ENCODE measurements around the gene MYH7.
"Not testable (repeated sequence)": the region's sequence is repeated elsewhere in the genome, so short reads cannot be mapped to it uniquely, and the experiment has no call there.

Gene MYH7

DNA sequence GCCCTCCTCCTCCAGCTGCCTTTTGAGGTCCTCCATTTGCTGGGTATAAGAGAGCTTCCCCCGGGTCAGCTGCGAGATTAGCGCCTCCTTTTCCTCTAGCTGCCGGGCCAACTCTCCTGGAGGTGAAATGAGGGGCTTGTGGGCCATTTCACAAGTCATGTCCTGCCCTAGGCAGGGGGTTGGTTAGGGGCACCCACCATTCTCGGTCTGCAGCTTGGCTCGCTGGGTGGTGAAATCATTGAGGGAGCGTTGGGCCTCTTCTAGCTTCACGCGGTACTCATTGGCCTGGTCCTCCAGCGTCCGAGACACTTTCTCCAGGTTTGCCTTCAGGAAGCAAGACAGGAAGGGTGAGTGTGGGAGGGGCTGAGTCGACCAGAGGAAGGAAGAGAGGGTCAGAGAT is 46.1 kb downstream of the MYH7 start:
- in situ Hi-C loops (cut with MboI; ENCODE audit: low sequenced_read_pairs), result no loop called here

DNA sequence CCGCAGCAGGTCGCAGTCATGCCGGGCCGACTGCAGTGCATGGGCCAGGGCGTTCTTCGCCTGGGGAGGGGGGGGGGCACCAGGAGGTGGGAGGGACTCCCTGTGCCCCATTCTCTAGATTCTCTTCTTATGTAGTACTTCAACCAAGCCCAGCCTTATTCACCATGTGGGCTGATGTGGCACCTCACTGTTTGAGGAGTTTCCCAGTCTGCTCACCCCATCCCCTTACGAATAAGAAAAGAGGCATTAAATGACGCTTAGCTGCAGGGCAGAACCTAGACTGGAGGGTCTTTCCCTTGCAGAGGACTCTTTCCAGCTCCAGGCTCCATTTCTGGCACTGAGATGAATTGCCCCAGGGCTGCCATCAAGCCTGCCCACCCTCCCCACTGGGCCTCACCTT is 46.5 kb downstream of the MYH7 start:
- in situ Hi-C loops (cut with MboI; ENCODE audit: low sequenced_read_pairs), result no loop called here

DNA sequence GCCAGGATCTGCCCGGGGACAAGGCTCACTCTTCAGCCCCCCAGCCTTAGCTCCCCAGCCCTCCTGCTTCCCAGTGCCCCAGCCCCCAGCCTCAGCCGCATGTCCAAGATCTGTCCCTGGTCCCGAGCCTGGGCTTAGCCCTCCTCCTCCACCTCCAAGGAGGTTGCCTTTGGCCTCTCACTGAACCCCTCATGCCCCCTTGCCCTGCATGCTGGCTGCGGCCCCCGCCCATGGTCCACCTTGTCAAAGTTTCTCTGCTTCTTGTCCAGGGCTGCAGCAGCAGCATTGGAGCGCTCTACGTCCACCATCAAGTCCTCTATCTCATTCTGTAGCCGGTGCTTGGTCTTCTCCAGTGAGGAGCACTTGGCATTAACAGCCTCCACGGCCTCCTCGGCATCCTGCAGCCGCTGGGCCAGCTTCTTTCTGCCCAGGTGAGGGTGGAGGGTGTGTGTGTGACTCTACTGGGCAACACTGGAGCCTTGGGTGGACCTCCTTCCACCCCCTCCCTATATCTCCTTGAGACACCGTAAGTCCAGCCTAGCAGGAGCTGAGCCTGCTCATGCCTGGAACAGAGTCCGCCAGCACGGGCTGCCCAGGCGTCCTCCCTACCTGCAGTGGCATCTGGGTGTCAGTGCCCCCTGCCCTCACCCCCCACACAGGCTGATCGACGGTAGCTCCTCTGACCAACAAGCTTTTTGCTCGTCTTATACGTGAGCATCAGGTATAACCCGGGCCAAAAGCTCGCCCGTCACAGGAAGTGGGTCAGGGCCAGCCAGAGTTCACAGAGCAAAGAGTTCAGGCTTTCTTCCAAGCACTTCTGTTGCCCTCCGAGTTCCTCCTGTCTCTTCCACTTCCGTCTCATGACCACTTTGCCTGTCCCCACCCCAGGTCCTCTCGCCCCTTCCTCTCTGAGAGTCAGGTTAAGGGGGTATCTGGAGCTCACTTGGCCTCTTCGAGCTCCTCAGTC is 47.3 kb downstream of the MYH7 start:
- in situ Hi-C loops (cut with MboI; ENCODE audit: low sequenced_read_pairs), result no loop called here

- in situ Hi-C loops (cut with MboI; ENCODE audit: low sequenced_read_pairs), result no loop called here
Measured at GRCh38 chr14:23386999-23387398, 48.5 kb downstream of the MYH7 start.

DNA sequence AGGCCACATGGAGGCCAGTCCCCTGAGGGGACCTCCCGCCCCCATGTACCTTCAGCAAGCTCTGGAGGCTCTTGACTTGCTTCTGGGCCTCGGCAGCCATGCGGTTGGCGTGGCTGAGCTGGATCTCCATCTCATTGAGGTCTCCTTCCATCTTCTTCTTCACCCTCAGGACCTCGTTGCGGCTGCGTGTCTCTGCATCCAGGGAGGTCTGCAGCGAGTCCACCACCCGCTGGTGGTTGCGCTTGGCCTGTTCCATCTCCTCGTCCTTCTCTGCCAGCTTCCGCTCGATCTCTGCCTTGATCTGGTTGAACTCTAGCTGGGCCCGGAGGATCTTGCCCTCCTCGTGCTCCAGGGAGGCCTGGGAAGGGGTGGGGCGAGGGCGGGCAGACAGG is 49.2 kb downstream of the MYH7 start:
- in situ Hi-C loops (cut with MboI; ENCODE audit: low sequenced_read_pairs), result not testable (repeated sequence)

DNA sequence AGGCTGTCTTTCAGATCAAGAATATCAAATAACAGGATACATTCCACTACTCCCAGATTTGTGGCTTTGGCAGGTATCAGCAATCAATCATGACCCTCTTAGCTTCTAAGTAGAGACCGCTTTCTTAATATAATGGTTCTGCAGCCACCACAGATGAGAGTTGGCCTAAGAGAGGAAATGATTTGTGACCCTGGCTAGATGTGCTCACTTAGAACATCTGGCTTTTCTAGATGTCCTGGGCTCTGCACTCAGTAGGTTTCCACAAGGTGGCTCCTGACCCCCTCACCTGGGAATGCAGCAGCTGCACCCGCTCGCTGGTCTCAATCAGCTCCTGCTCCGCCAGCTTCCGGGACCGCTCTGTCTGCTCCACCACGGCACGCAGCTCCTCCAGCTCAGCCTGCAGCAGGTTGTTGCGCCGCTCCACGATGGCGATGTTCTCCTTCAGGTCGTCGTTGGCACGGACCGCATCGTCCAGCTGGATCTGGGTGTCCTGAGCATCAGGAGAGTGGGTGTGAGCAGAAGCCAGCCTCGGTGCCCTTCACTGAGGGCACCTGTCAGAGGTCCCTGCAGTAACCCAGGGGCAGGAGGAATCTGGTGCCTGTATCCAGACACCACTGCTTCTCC is 49.7 kb downstream of the MYH7 start:
- in situ Hi-C loops (cut with MboI; ENCODE audit: low sequenced_read_pairs), result no loop called here

DNA sequence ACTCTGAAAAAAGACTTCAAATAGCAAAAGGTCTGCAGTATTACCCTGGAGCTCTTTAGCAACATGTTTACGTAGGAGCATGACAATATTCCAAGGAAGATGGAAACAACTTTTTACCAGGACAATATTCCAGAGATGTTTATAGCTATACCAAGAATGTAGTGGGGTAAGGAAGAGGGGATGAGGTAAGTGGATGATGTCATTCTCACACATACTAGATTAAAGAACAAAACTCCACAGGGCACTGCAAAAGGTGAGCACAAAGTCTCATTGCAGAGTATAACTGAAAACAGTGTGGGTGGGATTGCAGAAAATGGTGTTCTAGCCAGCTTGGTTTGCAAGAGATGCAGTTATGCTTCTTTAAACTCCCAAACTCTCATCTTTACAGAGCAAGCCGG is 50.2 kb downstream of the MYH7 start:
- in situ Hi-C loops (cut with MboI; ENCODE audit: low sequenced_read_pairs), result no loop called here

DNA sequence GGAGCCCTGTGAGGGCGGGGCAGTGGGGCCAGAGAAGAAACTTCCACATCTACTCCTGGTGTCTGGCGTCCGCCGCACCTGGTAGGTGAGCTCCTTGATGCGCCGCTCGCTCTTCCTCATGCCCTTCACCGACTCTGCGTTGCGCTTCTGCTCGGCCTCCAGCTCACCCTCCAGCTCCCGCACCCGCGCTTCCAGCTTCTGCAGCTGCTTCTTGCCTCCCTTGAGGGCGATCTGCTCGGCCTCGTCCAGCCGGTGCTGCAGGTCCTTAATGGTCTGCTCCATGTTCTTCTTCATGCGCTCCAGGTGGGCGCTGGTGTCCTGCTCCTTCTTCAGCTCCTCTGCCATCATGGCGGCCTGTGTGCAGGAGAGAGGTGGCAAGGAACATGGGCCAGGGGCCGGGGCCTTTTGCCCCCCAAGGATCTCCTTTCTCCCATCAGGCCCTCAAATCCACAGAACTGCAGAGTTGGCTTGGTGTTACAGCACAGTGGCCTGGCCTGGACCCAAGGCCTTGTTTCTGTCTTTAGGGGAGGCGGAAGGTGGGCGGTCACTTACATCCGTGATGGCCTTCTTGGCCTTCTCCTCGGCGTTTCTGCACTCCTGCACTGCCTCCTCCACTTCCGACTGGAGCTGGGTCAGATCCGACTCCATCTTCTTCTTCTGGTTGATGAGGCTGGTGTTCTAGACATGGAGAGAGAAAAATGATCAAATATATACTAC is 50.9 kb downstream of the MYH7 start:
- in situ Hi-C loops (cut with MboI; ENCODE audit: low sequenced_read_pairs), result no loop called here

DNA sequence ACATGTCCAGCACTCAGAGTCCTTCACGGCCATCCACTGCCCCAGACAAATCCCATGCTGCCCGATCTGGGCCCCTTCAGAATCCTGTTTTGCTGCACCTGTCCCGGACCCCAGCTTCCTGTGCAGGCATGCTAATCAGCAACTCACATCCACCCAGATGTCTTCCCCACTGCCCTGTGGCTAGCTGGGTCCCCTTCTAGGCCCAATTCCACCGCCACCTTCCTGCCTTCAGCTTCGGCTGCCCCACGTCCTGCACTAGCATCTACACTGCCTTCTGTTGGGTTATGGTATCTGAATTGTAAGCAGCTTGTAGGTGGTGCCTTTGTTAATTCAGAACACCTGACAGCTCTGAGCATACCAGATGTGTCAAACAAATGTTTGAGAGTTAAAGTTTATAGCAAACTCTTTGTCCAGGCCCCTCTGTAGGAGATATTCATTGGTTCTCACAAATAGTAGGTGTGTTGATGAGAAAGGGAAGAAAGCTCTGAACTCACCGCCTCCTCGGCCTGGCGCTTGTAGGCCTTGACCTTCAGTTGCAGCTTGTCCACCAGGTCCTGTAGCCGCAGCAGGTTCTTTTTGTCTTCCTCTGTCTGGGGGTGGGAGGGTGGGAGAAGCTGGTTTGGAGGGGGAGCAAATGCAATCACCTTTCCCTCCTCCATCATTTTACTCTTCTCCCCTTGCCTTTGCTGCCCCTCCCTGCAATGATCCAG is 52.6 kb downstream of the MYH7 start:
- in situ Hi-C loops (cut with MboI; ENCODE audit: low sequenced_read_pairs), result no loop called here

DNA sequence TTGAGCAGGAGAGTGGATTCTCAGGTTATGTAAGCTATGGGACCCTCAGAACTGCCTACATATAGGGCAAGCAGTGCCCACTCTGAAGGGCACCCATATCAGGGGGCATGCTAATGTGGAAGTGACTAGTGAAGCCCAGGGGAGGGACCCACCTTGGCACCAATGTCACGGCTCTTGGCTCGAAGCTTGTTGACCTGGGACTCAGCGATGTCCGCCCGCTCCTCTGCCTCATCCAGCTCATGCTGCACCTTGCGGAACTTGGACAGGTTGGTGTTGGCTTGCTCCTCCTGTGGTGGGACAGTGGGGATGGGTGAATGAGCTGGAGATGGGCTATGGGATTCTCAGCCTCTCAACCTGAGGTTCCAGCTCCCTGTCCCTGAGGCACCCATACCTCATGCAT is 53.2 kb downstream of the MYH7 start:
- in situ Hi-C loops (cut with MboI; ENCODE audit: low sequenced_read_pairs), result no loop called here

GRCh38 chr14:23381871-23382270 is 53.6 kb downstream of the MYH7 start:
- in situ Hi-C loops (cut with MboI; ENCODE audit: low sequenced_read_pairs), result no loop called here

DNA sequence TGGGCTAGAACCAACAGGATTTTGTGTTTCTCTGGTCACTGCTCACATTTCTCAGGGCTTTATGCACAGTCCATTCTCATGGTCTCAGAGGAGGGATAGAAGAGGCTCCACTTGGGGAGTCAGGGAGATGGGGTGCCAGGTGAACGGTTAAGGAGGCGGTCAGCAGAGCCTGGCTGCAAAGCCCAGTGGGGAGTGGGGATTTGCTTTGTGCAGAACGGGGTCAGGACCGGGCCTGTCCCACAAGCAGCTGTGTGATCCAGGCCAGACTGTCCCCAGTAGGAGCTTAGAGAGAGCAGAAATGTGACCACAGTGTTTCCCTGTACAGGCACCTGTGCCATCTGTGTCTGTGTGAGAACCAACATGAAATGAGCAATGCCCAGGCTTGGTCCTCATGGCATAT is 54.5 kb downstream of the MYH7 start:
- in situ Hi-C loops (cut with MboI; ENCODE audit: low sequenced_read_pairs), result no loop called here

DNA sequence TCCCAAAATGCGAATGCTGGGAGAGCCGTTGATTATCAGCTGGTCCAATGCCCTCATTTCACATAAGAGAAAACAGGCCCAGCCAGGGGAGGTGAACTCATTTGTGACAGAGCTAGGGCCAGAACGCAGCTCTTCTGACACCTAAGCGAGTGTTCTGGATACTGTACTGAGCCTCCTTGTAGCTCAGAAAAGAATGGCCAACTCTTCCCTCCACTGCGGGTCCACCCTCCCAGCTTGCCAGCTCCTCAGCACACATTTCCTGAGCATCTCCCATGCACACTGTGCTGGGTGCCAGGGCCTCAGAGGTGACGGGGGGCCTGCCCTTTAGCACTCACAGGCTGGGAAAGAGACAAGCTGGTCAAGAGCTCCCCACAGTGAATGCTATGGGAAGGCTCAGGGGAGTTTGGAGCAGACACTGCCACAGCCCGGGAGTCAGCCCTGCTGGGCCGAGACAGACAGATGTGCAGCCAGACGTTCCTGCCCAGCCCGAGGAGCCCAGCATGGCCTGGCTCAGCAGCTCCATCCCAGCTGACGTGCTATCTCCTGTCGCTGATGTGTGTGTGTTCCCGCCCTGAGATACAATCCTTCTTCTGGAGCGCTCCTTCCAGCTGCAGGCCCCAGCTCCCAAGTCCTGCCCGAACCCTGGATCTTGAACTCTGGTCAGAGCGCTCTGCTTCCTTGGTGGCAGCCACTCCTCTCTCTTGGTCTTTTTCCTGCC is 55.1 kb downstream of the MYH7 start:
- in situ Hi-C loops (cut with MboI; ENCODE audit: low sequenced_read_pairs), result no loop called here

- in situ Hi-C loops (cut with MboI; ENCODE audit: low sequenced_read_pairs), result no loop called here
Measured at GRCh38 chr14:23379366-23380196, 55.9 kb downstream of the MYH7 start.

DNA sequence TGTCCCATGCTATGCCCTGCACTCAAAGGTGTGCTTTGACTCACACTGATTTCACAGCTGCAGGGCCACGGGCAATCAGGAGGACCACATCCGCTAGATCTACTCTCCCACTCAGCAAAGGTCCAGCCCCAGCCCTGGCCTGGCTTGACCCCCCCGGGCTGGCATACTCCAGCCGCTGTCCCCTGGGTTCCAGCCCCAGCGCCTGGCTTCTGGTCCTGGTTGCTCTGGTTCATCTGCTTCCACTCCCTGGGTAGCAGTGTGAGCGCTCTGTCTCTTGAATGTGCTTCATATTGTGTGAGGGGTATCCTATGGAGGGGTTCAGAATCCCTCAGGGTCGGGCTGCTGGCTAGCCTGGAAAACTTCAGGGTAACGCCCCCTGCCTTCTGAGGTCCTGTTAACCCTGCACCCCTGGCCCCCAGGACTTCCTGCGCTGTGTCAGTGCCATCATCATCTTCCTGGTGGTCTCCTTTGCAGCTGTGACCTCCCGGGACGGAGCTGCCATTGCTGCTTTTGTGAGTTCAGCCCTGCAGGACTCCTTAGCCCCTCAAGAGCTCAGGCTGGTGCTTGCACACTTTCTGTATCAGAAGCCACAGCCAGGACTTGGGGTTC is 56.7 kb downstream of the MYH7 start:
- in situ Hi-C loops (cut with MboI; ENCODE audit: low sequenced_read_pairs), result no loop called here

GRCh38 chr14:23377573-23378563 is 57.6 kb downstream of the MYH7 start:
- in situ Hi-C loops (cut with MboI; ENCODE audit: low sequenced_read_pairs), result no loop called here

GRCh38 chr14:23377198-23377550 is 58.3 kb downstream of the MYH7 start:
- in situ Hi-C loops (cut with MboI; ENCODE audit: low sequenced_read_pairs), result no loop called here
